ENCODE data around the gene CRIM1.

The CRIM1 gene

DNA sequence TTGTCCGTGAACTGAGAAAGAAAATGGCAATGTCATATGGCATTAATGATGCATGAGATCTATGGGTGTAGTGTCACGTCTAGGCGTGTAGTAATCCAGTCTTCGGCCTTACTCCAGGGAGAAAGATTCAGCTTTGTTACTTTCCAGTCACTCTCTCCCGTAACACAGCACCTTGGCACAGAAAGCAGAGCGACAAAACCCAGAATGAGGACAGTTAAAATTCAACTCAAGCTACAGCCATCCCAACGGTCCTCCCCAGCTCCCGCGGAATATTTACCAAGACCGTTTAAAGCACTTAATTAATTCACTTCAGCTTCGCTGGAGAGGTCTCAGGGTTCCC is 797 bp upstream of the CRIM1 start:
- H3K79me2 ChIP-seq (ENCODE audit: insufficient read depth, low read length) = no peaks in the 10 kb centered on the region
- H3K27ac ChIP-seq (ENCODE audit: low read length) = no peak overlapping the region
- H4K20me1 ChIP-seq (ENCODE audit: insufficient read depth, low read length) = no peaks in the 10 kb centered on the region
- ATAC-seq (ENCODE audit: insufficient read depth, low read depth) = no peak
- H3K4me3 ChIP-seq (ENCODE audit: low read depth in 1 of 2, low read length in 2 of 2) = no peak overlapping the region
- no peaks in the 10 kb centered on the region for H3K4me1 ChIP-seq (ENCODE audit: insufficient read depth, low read length)
- H3K4me2 ChIP-seq (ENCODE audit: insufficient read depth, low read length) = no peak overlapping the region
- TF ChIP-seq EZH2 (IDR thresholded peaks at IDR 0.05; ENCODE audit: borderline replicate concordance, low read depth, low read length, severe bottlenecking) = no peak
- TF ChIP-seq, protein P1, sequence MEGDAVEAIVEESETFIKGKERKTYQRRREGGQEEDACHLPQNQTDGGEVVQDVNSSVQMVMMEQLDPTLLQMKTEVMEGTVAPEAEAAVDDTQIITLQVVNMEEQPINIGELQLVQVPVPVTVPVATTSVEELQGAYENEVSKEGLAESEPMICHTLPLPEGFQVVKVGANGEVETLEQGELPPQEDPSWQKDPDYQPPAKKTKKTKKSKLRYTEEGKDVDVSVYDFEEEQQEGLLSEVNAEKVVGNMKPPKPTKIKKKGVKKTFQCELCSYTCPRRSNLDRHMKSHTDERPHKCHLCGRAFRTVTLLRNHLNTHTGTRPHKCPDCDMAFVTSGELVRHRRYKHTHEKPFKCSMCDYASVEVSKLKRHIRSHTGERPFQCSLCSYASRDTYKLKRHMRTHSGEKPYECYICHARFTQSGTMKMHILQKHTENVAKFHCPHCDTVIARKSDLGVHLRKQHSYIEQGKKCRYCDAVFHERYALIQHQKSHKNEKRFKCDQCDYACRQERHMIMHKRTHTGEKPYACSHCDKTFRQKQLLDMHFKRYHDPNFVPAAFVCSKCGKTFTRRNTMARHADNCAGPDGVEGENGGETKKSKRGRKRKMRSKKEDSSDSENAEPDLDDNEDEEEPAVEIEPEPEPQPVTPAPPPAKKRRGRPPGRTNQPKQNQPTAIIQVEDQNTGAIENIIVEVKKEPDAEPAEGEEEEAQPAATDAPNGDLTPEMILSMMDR (IDR thresholded peaks at IDR 0.05; ENCODE audit: borderline replicate concordance, extremely low read depth, low read length, poor library complexity, severe bottlenecking) = no peak
- H3K36me3 ChIP-seq (ENCODE audit: insufficient read depth, low read length) = no peaks in the 10 kb centered on the region
- DNase-seq = no peak
- H2AFZ ChIP-seq (ENCODE audit: low read depth, low read length) = no peak overlapping the region
- H3K27me3 ChIP-seq (ENCODE audit: insufficient read depth, low read length, poor library complexity) = no peaks in the 10 kb centered on the region
- no peak overlapping the region for H3K9ac ChIP-seq (ENCODE audit: low read depth, low read length)
- H3K9me3 ChIP-seq (ENCODE audit: insufficient read depth, low read length, severe bottlenecking) = no peaks in the 10 kb centered on the region

DNA sequence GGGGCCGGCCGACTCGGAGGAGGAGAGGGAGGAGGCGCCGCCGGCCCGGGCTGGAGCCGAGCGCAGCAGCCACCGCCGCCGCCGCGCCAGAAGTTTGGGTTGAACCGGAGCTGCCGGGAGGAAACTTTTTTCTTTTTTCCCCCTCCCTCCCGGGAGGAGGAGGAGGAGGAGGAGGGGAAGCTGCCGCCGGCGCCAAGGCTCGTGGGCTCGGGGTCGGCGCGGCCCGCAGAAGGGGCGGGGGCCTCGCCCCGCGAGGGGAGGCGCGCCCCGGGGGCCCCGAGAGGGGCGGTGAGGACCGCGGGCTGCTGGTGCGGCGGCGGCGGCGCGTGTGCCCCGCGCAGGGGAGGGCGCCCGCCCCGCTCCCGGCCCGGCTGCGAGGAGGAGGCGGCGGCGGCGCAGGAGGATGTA is 316 bp downstream of the CRIM1 start:
- no peaks in the 10 kb centered on the region for H3K9me3 ChIP-seq (ENCODE audit: insufficient read depth, low read length, severe bottlenecking)
- ATAC-seq (ENCODE audit: insufficient read depth, low read depth) = no peak
- H3K27ac ChIP-seq (ENCODE audit: low read length) = no peak overlapping the region
- DNase-seq = no peak
- H2AFZ ChIP-seq (ENCODE audit: low read depth, low read length) = no peak overlapping the region
- no peaks in the 10 kb centered on the region for H3K4me1 ChIP-seq (ENCODE audit: insufficient read depth, low read length)
- no peak overlapping the region for H3K9ac ChIP-seq (ENCODE audit: low read depth, low read length)
- no peaks in the 10 kb centered on the region for H4K20me1 ChIP-seq (ENCODE audit: insufficient read depth, low read length)
- no peaks in the 10 kb centered on the region for H3K27me3 ChIP-seq (ENCODE audit: insufficient read depth, low read length, poor library complexity)
- H3K4me2 ChIP-seq (ENCODE audit: insufficient read depth, low read length) = no peak overlapping the region
- H3K4me3 ChIP-seq (ENCODE audit: low read depth in 1 of 2, low read length in 2 of 2) = no peak overlapping the region
- no peaks in the 10 kb centered on the region for H3K36me3 ChIP-seq (ENCODE audit: insufficient read depth, low read length)
- no peak for TF ChIP-seq EZH2 (IDR thresholded peaks at IDR 0.05; ENCODE audit: borderline replicate concordance, low read depth, low read length, severe bottlenecking)
- TF ChIP-seq, protein P1 (IDR thresholded peaks at IDR 0.05; ENCODE audit: borderline replicate concordance, extremely low read depth, low read length, poor library complexity, severe bottlenecking) = no peak
- no peaks in the 10 kb centered on the region for H3K79me2 ChIP-seq (ENCODE audit: insufficient read depth, low read length)

DNA sequence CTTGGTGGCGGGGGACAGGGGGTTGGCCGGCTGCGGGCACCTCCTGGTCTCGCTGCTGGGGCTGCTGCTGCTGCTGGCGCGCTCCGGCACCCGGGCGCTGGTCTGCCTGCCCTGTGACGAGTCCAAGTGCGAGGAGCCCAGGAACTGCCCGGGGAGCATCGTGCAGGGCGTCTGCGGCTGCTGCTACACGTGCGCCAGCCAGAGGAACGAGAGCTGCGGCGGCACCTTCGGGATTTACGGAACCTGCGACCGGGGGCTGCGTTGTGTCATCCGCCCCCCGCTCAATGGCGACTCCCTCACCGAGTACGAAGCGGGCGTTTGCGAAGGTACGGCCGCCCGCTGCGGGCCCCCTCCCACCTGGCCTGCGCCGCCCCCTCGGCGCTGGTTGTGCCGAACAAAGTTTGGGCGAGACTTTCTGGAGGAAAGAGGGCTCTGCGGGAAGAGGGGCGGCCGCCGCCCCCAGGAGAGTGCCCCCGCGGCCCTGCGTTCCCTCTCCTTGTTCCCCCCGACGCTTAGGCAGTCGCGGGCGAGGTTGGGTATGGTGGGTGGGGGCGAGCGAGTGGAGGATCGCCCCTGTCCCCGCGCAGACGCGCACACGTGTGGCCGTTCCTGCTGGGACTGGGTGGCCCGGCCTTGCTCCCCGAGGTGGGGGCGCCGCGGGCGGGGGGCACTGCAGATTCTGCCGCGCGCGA is 866 bp downstream of the CRIM1 start:
- Histone ChIP-seq H3K36me3 (ENCODE audit: insufficient read depth, low read length) (no peaks in the 10 kb centered on the region), H3K79me2 (ENCODE audit: insufficient read depth, low read length) (no peaks in the 10 kb centered on the region), H4K20me1 (ENCODE audit: insufficient read depth, low read length) (no peaks in the 10 kb centered on the region), H3K27ac (ENCODE audit: low read length) (no peak overlapping the region), H3K4me1 (ENCODE audit: insufficient read depth, low read length) (no peaks in the 10 kb centered on the region), H3K9ac (ENCODE audit: low read depth, low read length) (no peak overlapping the region), H3K4me2 (ENCODE audit: insufficient read depth, low read length) (no peak overlapping the region), H2AFZ (ENCODE audit: low read depth, low read length) (no peak overlapping the region), H3K4me3 (ENCODE audit: low read depth in 1 of 2, low read length in 2 of 2) (no peak overlapping the region), H3K27me3 (ENCODE audit: insufficient read depth, low read length, poor library complexity) (no peaks in the 10 kb centered on the region), H3K9me3 (ENCODE audit: insufficient read depth, low read length, severe bottlenecking) (no peaks in the 10 kb centered on the region)
- TF ChIP-seq EZH2 (IDR thresholded peaks at IDR 0.05; ENCODE audit: borderline replicate concordance, low read depth, low read length, severe bottlenecking) = no peak
- TF ChIP-seq, protein P1 (IDR thresholded peaks at IDR 0.05; ENCODE audit: borderline replicate concordance, extremely low read depth, low read length, poor library complexity, severe bottlenecking) = no peak
- no peak for DNase-seq
- no peak for ATAC-seq (ENCODE audit: insufficient read depth, low read depth)

All from DND-41 (cell line).